Gastroesophageal sphincter (tissue), 3 donors: ENCODE data around the gene OR2W3.

Experiments used
- EP300 ChIP-seq: sonication (generic); formaldehyde crosslinking; IDR thresholded peaks from one replicate; pipeline ENCODE4 v1.6.1; 2017; ENCODE audit warnings: antibody characterized with exemption, mild to moderate bottlenecking
- TF ChIP-seq, protein P1 (sequence below), 4 experiments: fragments of 200-600 bp in 2 of 4; fragments of 450-650 bp in 2 of 4; sonication (generic) in 1 of 4; IDR thresholded peaks; one replicate each; pipeline ENCODE4 v1.5.1; 2017 to 2019; ENCODE audit warnings: antibody characterized with exemption in 4 of 4, mild to moderate bottlenecking in 2 of 4, moderate library complexity in 2 of 4

DNA sequence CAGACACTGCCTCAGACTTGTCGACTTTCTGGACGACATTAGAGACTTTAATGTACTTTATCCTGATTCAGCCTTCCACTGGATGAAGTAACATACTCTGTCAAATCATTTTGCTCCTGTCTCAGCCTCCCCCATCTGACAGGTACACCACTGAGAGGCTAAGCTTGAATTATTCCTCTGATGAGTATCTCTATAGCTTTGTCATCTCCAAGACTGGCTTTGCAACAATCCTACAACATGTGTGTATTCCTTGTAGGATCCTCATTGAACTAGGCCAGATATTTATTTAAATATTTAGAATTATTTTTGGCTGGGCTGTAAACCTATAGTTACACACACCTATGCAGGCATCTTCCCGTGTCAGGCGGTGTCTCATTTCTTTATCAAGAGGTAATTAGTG is 39.5 kb upstream of the OR2W3 start:
- TF ChIP-seq EP300, result no peak
- TF ChIP-seq, protein P1, sequence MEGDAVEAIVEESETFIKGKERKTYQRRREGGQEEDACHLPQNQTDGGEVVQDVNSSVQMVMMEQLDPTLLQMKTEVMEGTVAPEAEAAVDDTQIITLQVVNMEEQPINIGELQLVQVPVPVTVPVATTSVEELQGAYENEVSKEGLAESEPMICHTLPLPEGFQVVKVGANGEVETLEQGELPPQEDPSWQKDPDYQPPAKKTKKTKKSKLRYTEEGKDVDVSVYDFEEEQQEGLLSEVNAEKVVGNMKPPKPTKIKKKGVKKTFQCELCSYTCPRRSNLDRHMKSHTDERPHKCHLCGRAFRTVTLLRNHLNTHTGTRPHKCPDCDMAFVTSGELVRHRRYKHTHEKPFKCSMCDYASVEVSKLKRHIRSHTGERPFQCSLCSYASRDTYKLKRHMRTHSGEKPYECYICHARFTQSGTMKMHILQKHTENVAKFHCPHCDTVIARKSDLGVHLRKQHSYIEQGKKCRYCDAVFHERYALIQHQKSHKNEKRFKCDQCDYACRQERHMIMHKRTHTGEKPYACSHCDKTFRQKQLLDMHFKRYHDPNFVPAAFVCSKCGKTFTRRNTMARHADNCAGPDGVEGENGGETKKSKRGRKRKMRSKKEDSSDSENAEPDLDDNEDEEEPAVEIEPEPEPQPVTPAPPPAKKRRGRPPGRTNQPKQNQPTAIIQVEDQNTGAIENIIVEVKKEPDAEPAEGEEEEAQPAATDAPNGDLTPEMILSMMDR (IDR thresholded peaks at IDR 0.05), result no peak
